GM21825 (cell line): ENCODE data around the gene LSM14A.
A peak's percentile ranks its signal among the peaks of the same experiment; 100 is the strongest.
"Not testable (repeated sequence)": the region's sequence is repeated elsewhere in the genome, so short reads cannot be mapped to it uniquely, and the experiment has no call there.

Experiments used
- ATAC-seq: cut with Tn5 transposase; IDR thresholded peaks from one replicate; pipeline ENCODE4 v1.9.1; 2021; ENCODE audit warnings: mild to moderate bottlenecking, moderate library complexity; ENCODE audit not compliant: unreplicated experiment

Gene LSM14A

DNA sequence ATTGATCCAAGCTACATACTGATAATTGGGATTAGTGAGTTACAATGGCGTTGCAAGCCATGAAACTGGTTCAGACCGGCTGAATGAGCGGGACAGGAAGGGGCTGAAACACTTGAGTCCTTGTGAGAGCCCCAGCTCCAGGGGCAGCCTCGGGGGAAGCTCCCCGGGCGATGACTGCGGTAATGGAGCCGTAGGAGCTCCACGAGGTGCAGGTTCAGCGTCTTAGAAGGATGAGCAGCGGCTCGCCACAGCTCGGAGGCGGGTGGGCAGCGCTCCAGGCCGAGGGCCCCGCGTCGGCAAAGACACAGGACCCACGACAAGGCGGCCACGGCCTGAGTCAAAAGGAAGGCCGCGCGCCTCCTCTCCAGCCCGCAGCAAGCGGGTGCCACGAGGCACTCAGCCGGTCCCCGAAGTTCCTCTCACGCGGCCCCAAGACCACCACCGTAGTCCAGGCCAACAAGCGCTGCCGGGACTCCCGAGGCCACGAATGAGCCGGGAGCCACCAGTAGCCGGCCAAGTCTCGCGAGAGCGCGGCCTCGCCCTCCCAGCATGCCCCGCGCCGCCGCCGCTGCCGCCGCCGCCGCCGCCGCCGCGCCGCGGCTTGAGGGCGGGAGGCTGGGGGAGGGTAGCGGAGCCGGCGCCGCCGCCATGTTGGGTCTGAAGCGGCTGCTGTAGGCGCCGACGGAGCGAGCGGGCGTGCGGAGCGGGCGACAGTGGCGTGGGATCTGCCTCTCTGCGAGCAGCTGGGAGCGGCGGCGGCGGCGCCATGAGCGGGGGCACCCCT is at the start of gene LSM14A:
Gene LSM14A (plus strand): TSS at position 628 of the 784 bp plus-strand sequence. CDS start 139 bp downstream, at position 767.
- peak; percentile 73 for ATAC-seq

GRCh38 chr19:34124828-34125227 is 47.5 kb upstream of the LSM14A start:
- ATAC-seq, result no peak

DNA sequence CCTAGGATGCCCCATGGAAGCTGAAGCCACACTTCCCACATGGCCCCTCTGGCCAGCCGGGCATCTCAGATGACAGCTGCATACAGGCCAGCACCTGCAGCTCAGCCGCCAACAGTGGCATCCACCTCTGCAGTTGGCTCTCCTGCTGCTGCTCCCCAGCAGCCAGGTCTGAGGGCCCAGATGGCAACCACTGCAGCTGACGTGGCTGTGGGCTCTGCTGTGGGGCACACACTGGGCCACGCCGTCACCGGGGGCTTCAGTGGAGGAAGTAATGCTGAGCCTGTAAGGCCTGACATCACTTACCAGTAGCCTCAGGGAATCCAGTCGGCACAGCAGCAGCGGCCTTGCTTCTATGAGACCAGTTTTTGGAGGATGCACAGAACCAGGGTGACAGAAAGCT is 45.3 kb upstream of the LSM14A start:
- ATAC-seq, result no peak

DNA sequence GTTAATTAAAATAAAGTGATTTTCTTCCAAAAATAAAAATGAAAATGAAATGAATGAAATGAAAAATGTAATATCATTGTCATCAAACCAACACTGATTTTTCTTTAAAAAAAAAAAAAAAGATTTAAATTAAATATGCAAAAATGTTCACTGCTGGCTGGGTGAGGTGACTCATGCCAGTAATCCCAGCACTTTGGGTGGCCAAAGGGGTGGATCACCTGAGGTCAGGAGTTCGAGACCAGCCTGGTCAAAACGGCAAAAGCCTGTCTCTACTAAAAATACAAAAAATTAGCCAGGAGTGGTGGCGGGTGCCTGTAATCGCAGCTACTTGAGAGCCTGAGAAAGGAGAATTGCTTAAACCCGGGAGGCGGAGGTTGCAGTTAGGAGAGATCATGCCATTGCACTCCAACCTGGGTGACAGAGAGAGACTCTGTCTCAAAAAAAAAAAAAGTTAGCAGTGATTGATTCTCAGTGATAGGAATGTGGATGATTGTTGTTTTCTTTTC is 44.6 kb upstream of the LSM14A start:
- no peak for ATAC-seq

DNA sequence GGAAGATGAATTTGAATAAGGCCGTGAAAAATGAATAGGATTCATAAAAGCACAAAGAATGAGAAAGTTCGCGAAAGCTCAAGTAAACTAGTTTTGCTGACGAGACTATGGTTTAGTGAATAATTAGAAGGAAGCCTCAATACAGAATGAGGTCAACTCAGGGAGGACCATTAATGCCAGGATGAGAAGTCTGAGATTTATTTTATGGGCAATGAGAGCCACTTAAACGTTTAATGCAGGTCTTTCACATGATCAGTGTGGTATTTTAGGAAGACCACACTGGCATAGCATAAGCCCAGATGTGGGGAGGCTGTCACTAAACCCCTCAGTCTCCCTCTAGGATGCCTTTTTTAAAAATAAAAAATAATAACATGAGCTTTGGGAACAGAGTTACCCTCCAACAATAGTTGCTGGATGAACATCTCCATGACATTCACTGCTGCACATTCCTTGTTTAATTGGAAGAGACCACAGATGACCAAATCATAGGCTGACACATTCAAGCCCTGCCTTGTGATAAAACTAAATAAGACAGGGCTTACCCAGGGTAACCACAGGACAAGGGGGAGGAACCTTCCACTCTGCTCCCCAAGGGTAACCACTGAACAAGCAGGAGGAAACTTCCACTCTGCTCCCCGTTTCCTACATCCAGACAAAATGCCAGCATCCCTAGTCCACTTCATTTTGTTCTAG is 43.6 kb upstream of the LSM14A start:
- no peak for ATAC-seq

GRCh38 chr19:34131100-34131499 is 41.2 kb upstream of the LSM14A start:
- no peak for ATAC-seq

GRCh38 chr19:34132145-34132544 is 40.2 kb upstream of the LSM14A start:
- not testable (repeated sequence) for ATAC-seq

DNA sequence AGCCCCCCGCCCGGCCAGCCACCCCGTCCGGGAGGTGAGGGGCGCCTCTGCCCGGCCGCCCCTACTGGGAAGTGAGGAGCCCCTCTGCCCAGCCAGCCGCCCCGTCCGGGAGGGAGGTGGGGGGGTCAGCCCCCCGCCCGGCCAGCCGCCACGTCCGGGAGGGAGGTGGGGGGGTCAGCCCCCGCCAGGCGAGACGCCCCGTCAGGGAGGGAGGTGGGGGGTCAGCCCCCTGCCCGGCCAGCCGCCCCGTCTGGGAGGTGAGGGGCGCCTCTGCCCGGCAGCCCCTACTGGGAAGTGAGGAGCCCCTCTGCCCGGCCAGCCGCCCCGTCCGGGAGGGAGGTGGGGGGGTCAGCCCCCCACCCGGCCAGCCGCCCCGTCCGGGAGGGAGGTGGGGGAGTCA is 39.6 kb upstream of the LSM14A start:
- ATAC-seq, result not testable (repeated sequence)

GRCh38 chr19:34134190-34135053 is 37.9 kb upstream of the LSM14A start:
- peak; percentile 95 for ATAC-seq

DNA sequence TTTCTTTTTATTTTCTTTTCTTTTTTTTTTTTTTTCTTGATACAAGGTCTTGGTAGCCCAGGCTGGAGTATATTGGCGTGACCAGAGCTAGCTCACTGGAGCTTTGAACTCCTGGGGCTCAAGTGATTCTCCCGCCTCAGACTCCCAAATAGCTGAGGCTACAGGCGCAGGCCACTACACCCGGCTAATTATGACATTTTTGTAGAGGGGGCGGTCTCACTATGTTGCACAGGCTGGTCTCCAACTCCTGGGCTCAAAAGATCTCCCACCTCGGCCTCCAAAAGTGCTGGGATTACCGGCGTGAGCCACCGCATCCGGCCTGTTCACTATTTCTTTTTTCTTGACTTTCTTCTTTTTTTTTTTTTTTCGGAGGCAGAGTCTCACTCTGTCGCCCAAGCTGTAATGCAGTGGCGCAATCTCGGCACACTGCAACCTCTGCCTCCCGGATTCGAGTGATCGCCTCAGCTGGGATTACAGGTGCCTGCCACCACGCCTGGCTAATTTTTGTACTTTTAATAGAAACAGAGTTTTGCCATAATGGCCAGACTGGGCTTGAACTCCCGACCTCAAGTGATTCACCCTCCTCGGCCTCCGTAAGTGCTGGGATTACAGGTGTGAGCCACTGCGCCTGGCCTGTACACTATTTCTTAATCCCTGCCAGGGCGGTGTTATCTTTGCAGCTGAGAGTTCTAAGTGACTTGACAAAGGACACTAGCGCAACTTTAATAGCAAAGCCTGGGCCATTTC is 37.1 kb upstream of the LSM14A start:
- no peak for ATAC-seq

- ATAC-seq, result no peak
Measured at GRCh38 chr19:34135821-34136611, 36.3 kb upstream of the LSM14A start.

DNA sequence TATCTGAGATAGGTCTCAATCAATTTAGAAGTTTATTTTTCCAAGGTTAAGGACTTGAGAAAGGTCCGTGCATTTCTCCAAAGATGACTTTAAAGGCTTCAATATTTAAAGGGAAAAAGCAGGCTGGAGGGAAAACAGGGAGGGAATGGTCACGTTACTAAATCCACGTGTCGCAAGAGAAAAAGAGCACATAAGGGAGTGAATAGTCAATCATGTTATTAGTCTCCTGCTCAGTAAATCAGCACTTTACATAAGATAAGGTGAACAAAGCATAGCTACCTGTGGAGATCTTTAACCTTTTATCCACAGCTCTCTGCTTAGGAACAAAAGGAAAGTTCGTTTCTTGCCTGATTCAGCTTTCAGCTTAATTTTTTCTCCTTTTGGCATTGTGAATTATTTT is 31.3 kb upstream of the LSM14A start:
- ATAC-seq, result no peak

- ATAC-seq, result no peak
Measured at GRCh38 chr19:34142440-34142839, 29.9 kb upstream of the LSM14A start.

- no peak for ATAC-seq
Measured at GRCh38 chr19:34145741-34146202, 26.5 kb upstream of the LSM14A start.

DNA sequence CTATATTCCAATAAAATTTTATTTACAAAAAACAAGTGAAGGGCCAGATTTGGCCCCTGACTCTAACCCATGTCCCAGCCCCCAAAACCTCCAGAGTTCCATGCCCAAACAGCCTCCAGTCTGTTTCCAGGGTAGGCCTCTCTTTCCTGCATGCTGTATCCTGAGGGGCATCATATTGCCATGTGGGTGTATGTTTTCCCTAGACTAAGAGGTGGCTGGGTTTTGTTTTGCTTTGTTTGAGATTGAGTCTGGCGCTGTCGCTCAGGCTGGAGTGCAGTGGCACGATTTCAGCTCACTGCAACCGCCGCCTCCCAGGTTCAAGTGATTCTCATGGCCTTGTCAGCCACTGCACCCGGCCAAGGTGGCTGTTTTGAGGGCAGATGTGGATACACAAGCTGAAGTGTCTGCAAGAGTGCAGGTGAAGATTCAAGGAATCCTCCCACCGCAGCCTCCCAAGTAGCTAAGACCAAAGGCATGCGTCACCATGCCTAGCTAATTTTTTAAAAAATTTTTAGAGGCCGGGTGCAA is 23.6 kb upstream of the LSM14A start:
- no peak for ATAC-seq

- no peak for ATAC-seq
Measured at GRCh38 chr19:34149873-34150272, 22.4 kb upstream of the LSM14A start.

DNA sequence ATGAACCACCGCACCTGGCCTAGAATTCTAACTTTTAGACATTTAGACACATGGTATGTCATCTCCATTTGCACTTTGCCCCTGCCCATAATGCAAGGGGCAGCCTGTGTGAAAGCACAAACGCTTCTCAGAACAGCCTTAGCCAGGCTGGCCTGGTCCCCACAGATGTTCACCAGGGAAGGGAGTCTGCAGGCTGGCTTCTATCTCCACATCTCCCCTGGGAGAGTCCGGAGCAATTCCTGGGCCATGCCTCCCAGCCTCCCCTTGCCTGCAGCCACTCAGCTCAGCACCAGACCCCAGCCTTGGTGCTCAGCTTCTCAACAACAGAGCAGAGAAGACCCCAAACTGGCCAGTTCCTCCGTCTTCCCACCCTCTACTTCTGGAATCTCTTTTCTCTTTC is 21.7 kb upstream of the LSM14A start:
- no peak for ATAC-seq

- no peak for ATAC-seq
Measured at GRCh38 chr19:34151439-34151838, 20.9 kb upstream of the LSM14A start.

DNA sequence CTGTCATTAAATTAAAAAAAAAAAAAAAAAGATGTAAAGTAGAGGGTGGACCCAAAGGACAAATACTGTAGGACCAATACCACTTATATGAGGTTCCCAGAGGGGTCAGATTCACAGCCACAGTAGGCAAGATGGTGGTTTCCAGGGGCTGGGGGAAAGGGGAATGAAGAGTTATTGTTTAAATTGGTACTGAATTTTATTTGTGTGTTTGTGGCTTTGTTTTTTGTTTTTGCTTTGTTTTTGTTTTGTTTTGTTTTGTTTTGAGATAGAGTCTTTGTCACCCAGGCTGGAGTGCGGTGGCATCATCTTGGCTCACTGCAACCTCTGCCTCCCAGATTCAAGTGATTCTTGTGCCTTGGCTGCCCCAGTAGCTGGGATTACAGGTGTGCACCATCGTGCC is 17.9 kb upstream of the LSM14A start:
- no peak for ATAC-seq
